ENCODE data around the gene CEP135. TPM values are rescaled to one million over a fixed set of nuclear protein-coding genes. Genes with fewer than 3 reads are reported as not detected.

Gene CEP135
- total RNA-seq, 1 experiment from 2014 or later, result 13.9 TPM

DNA sequence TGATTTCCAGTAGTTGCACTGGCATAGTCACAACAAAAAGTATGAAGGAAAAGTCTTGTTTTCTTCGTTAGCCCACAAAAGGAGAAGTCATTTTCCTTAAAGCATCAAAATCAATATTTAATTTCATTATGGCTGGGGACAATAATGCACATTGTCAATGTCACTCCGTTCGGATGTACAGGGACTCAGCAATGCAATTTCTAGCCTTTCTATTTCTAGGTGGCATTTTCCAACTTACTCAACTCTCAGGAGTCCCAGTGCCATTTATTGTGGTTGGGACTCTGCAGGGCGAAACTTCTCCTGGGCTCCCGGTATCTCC is 99.6 kb downstream of the CEP135 start:
- peaks cover 11% of the 10 kb centered on the region for H3K23me2 ChIP-seq (ENCODE audit: insufficient read length, low read depth, low read length, poor library complexity, severe bottlenecking)
- TF ChIP-seq, protein P1, sequence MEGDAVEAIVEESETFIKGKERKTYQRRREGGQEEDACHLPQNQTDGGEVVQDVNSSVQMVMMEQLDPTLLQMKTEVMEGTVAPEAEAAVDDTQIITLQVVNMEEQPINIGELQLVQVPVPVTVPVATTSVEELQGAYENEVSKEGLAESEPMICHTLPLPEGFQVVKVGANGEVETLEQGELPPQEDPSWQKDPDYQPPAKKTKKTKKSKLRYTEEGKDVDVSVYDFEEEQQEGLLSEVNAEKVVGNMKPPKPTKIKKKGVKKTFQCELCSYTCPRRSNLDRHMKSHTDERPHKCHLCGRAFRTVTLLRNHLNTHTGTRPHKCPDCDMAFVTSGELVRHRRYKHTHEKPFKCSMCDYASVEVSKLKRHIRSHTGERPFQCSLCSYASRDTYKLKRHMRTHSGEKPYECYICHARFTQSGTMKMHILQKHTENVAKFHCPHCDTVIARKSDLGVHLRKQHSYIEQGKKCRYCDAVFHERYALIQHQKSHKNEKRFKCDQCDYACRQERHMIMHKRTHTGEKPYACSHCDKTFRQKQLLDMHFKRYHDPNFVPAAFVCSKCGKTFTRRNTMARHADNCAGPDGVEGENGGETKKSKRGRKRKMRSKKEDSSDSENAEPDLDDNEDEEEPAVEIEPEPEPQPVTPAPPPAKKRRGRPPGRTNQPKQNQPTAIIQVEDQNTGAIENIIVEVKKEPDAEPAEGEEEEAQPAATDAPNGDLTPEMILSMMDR (conservative IDR thresholded peaks at IDR 0.05), result no peak
- no peaks in the 10 kb centered on the region for H4K20me1 ChIP-seq (ENCODE audit: control insufficient read depth, insufficient read depth, insufficient read length)
- H3K56ac ChIP-seq (ENCODE audit: insufficient read length, low read depth, low read length), result no peak overlapping the region
- Mint-ChIP-seq H3K27ac (peak overlapping the region in 2 of 3 experiments; percentile 44 to 83; a peak in 1 of 7 replicates), H3K27me3 (ENCODE audit: low read depth) (peaks cover 13% of the 10 kb centered on the region), H3K36me3 (ENCODE audit: insufficient read depth in 1 of 3, low read depth in 3 of 3) (no peaks in the 10 kb centered on the region; a peak in 1 of 7 replicates), H3K9me3 (no peaks in the 10 kb centered on the region), H3K4me3 (peak overlapping the region; percentile 80 to 92), H3K4me1 (peaks cover 25 to 28% of the 10 kb centered on the region in 2 experiments)
- H3K4me2 ChIP-seq (ENCODE audit: insufficient read depth, insufficient read length, low read length), result peak overlapping the region; percentile 98
- peak overlapping the region; percentile 89 for H3K9ac ChIP-seq (ENCODE audit: extremely low read depth, insufficient read length, low read length)
- no peaks in the 10 kb centered on the region for H3K79me2 ChIP-seq (ENCODE audit: insufficient read depth, low read length)
- H2BK15ac ChIP-seq (ENCODE audit: low read depth, low read length), result no peak overlapping the region
- H3K79me1 ChIP-seq (ENCODE audit: insufficient read depth, low read depth, low read length, poor library complexity, severe bottlenecking), result peaks cover 4% of the 10 kb centered on the region
- H3K27me3 ChIP-seq (ENCODE audit: insufficient read depth, low read length), result no peaks in the 10 kb centered on the region
- H4K5ac ChIP-seq (ENCODE audit: insufficient read length, low read depth, low read length), result no peak overlapping the region
- H3K27ac ChIP-seq (ENCODE audit: insufficient read length, low read depth, low read length), result no peak overlapping the region
- H3K23ac ChIP-seq (ENCODE audit: insufficient read length, low read depth, low read length), result no peak overlapping the region
- no peak for DNase-seq
- no peak overlapping the region for H3K14ac ChIP-seq (ENCODE audit: insufficient read depth, low read length)
- no peak overlapping the region for H2BK120ac ChIP-seq (ENCODE audit: low read depth, low read length, poor library complexity, severe bottlenecking)
- no peak overlapping the region for H2BK5ac ChIP-seq (ENCODE audit: insufficient read length, low read length)
- H2AFZ ChIP-seq (ENCODE audit: low read length), result peak overlapping the region; percentile 76
- H2AK5ac ChIP-seq (ENCODE audit: insufficient read length, low read length), result no peak overlapping the region
- peaks cover 4% of the 10 kb centered on the region for H3K4me1 ChIP-seq (ENCODE audit: insufficient read depth, low read length)
- no peak overlapping the region for H4K8ac ChIP-seq (replicated peaks; ENCODE audit: insufficient read length, low read depth, low read length)
- H4K91ac ChIP-seq (ENCODE audit: insufficient read length, low read depth, low read length), result no peak overlapping the region
- no peak overlapping the region for H2BK20ac ChIP-seq (ENCODE audit: low read depth, low read length, poor library complexity, severe bottlenecking)
- H3T11ph ChIP-seq (ENCODE audit: low read length), result no peak overlapping the region
- no peaks in the 10 kb centered on the region for H3K9me3 ChIP-seq (ENCODE audit: control insufficient read depth, low read depth, low read length)
- no peak overlapping the region for H3K4ac ChIP-seq (ENCODE audit: low read depth, low read length)
- no peak overlapping the region for H3K18ac ChIP-seq (ENCODE audit: insufficient read length, low read depth, low read length)
- H2BK12ac ChIP-seq (ENCODE audit: insufficient read length, low read depth, low read length), result no peak overlapping the region
- no CpG with 5 or more reads among the region's 5 CpGs for WGBS (ENCODE audit: extremely low coverage, insufficient read length, low lambda C conversion rate)

Data from H9 (cell line).